HCT116 (cell line): ENCODE data around the gene LSP1. TPM values are rescaled to one million over a fixed set of nuclear protein-coding genes. Genes with fewer than 3 reads are reported as not detected.

ENCODE experiments used
- ATAC-seq: fragments of 200-7000 bp; cut with Tn5 transposase; 2 replicates; pipeline ENCODE4 v1.9.1; 2020; ENCODE audit warnings: mild to moderate bottlenecking, moderate library complexity
- BruUV-seq: library from RNA; stranded (reverse); fragments of 400-500 nt; replicated peaks from 2 replicates; lab custom pipeline; 2021; lab: Mats Ljungman, UMichigan
- CTCF ChIA-PET: fragments of 300-600 bp; sonication (Branson Sonifier 250); formaldehyde crosslinking; loops from one replicate; lab custom pipeline; 2021; ENCODE audit warnings: antibody characterized with exemption; lab: Charles Lee
- POLR2A ChIA-PET: fragments of 300-600, 350-600 bp; sonication (Branson Sonifier 250); formaldehyde crosslinking; loops from one replicate; lab custom pipeline; 2021; ENCODE audit warnings: antibody characterized with exemption; lab: Charles Lee
- RAD21 ChIA-PET, 2 experiments: fragments of 300-600 bp; sonication (Branson Sonifier 250); formaldehyde crosslinking; loops; one replicate each; lab custom pipeline; 2023; ENCODE audit warnings: low total read pairs in 2 of 2; ENCODE audit not compliant: uncharacterized antibody in 2 of 2, unreplicated experiment in 2 of 2, low non-redundant PET in 1 of 2; lab: Charles Lee
- DNase-seq: peaks from one replicate; pipeline ENCODE4 v3.0.0-alpha.2; 2010; ENCODE audit warnings: low read depth, low spot score
- H2AFZ ChIP-seq: fragments of 200-600 bp; shearing (Covaris generic), sonication (generic); 2 replicates; pipeline ENCODE4 v1.6.1; 2017; ENCODE audit warnings: low read depth, mixed run types, mixed read lengths, antibody characterized with exemption, low read length; ENCODE audit not compliant: poor library complexity, severe bottlenecking
- H3K27ac ChIP-seq: 2 replicates; pipeline ENCODE4 v1.5.1; 2012; ENCODE audit warnings: low read depth, low read length
- H3K27me3 ChIP-seq: fragments of 200-600 bp; sonication (generic); 2 replicates; pipeline ENCODE4 v1.6.1; 2016; ENCODE audit warnings: mixed run types, low read length, mixed read lengths; ENCODE audit not compliant: insufficient read depth
- H3K36me3 ChIP-seq, 2 experiments: fragments of 200-500 bp in 1 of 2; fragments of 200-600 bp in 1 of 2; sonication (Bioruptor generic) in 1 of 2; sonication (generic) in 1 of 2; 2 replicates each; pipeline versions ENCODE4 v1.5.1 to v1.6.1; 2014 to 2016; ENCODE audit warnings: low read length in 2 of 2, inconsistent platforms in 1 of 2, mixed read lengths in 1 of 2, mixed run types in 1 of 2; ENCODE audit not compliant: insufficient read depth in 2 of 2, control insufficient read depth in 1 of 2
- H3K4me1 ChIP-seq, 2 experiments: fragments of 200-600 bp in 1 of 2; sonication (generic) in 1 of 2; 2 replicates each; pipeline versions ENCODE4 v1.5.1 to v1.6.1; 2012 to 2017; ENCODE audit warnings: low read length in 2 of 2, inconsistent platforms in 1 of 2, mild to moderate bottlenecking in 1 of 2, mixed read lengths in 1 of 2, mixed run types in 1 of 2, moderate library complexity in 1 of 2; ENCODE audit not compliant: insufficient read depth in 2 of 2, control insufficient read depth in 1 of 2
- H3K4me2 ChIP-seq: fragments of 200-600 bp; sonication (generic); 2 replicates; pipeline ENCODE4 v1.6.1; 2017; ENCODE audit warnings: mixed run types, low read length, mixed read lengths
- H3K4me3 ChIP-seq, 2 experiments: fragments of 200-600 bp in 1 of 2; sonication (generic) in 1 of 2; replicated peaks in 1 of 2; 2 replicates each; pipeline ENCODE4 v1.5.1; 2011 to 2016; ENCODE audit warnings: low read length in 2 of 2, control low read depth in 1 of 2, low read depth in 1 of 2, mild to moderate bottlenecking in 1 of 2, mixed read lengths in 1 of 2, mixed run types in 1 of 2
- H3K79me2 ChIP-seq: fragments of 200-600 bp; sonication (generic); 2 replicates; pipeline ENCODE4 v1.6.1; 2017; ENCODE audit warnings: mild to moderate bottlenecking, mixed run types, low read length, moderate library complexity, mixed read lengths; ENCODE audit not compliant: insufficient read depth
- H3K9ac ChIP-seq: fragments of 200-600 bp; sonication (generic); 2 replicates; pipeline ENCODE4 v1.6.1; 2016; ENCODE audit warnings: low read length, mixed read lengths
- H3K9me2 ChIP-seq: fragments of 200-600 bp; sonication (generic), shearing (Covaris generic); 2 replicates; pipeline ENCODE4 v1.6.1; 2017; ENCODE audit warnings: mixed run types, mild to moderate bottlenecking, moderate library complexity; ENCODE audit not compliant: insufficient read depth
- H3K9me3 ChIP-seq, 2 experiments: fragments of 200-500 bp in 1 of 2; fragments of 200-600 bp in 1 of 2; sonication (Bioruptor generic) in 1 of 2; sonication (generic) in 1 of 2; 2 replicates each; pipeline ENCODE4 v1.6.1; 2014 to 2017; ENCODE audit warnings: low read length in 2 of 2, mixed read lengths in 2 of 2, inconsistent platforms in 1 of 2, low read depth in 1 of 2, mild to moderate bottlenecking in 1 of 2, mixed run types in 1 of 2, moderate library complexity in 1 of 2; ENCODE audit not compliant: control insufficient read depth in 1 of 2, insufficient read depth in 1 of 2
- H4K20me1 ChIP-seq: fragments of 200-600 bp; sonication (generic), shearing (Covaris generic); 2 replicates; pipeline ENCODE4 v1.6.1; 2017; ENCODE audit warnings: mixed run types, mild to moderate bottlenecking, moderate library complexity; ENCODE audit not compliant: insufficient read depth
- ATF3 ChIP-seq: IDR thresholded peaks from 2 replicates; pipeline ENCODE4 v1.6.1; 2012
- CTCF ChIP-seq, 3 experiments: fragments of 200-600 bp in 1 of 3; sonication (generic) in 1 of 3; IDR thresholded peaks in 2 of 3; conservative IDR thresholded peaks in 1 of 3; 2 replicates each; pipeline ENCODE4 v1.5.1; 2012 to 2017; ENCODE audit warnings: low read depth in 2 of 3, low read length in 2 of 3, antibody characterized with exemption in 1 of 3, borderline replicate concordance in 1 of 3, control low read depth in 1 of 3, mild to moderate bottlenecking in 1 of 3, mixed read lengths in 1 of 3, mixed run types in 1 of 3, moderate library complexity in 1 of 3; ENCODE audit not compliant: insufficient read depth in 1 of 3
- ELF1 ChIP-seq: IDR thresholded peaks from 2 replicates; pipeline ENCODE4 v1.6.1; 2012; ENCODE audit warnings: low read depth, borderline replicate concordance
- EZH2 ChIP-seq: fragments of 200-600 bp; sonication (generic); IDR thresholded peaks from 2 replicates; pipeline ENCODE4 v1.6.1; 2017; ENCODE audit warnings: antibody characterized with exemption, mixed run types
- EZH2phosphoT487 ChIP-seq: fragments of 200-600 bp; IDR thresholded peaks from 2 replicates; pipeline ENCODE4 v1.6.1; 2018; ENCODE audit warnings: antibody characterized with exemption, borderline replicate concordance
- JUND ChIP-seq: IDR thresholded peaks from 2 replicates; pipeline ENCODE4 v1.6.1; 2012
- POLR2AphosphoS5 ChIP-seq: IDR thresholded peaks from 2 replicates; pipeline ENCODE4 v1.6.1; 2011; ENCODE audit warnings: mild to moderate bottlenecking, low read depth, low read length, moderate library complexity
- RAD21 ChIP-seq: IDR thresholded peaks from 2 replicates; pipeline ENCODE4 v1.6.1; 2012; ENCODE audit warnings: low read depth, mild to moderate bottlenecking
- SRF ChIP-seq: IDR thresholded peaks from 2 replicates; pipeline ENCODE4 v1.6.1; 2012; ENCODE audit warnings: low read depth
- TCF7L2 ChIP-seq: IDR thresholded peaks from 2 replicates; pipeline ENCODE4 v1.7.0; 2011; ENCODE audit warnings: borderline replicate concordance, inconsistent platforms; ENCODE audit not compliant: insufficient read depth, insufficient read length; ENCODE audit errors: extremely low read depth
- ZBTB33 ChIP-seq: IDR thresholded peaks from 2 replicates; pipeline ENCODE4 v1.6.1; 2011; ENCODE audit warnings: mild to moderate bottlenecking, low read length, moderate library complexity; ENCODE audit not compliant: insufficient replicate concordance; ENCODE audit errors: extremely low read depth
- ZFX ChIP-seq: fragments of 450-650 bp; IDR thresholded peaks from 2 replicates; pipeline ENCODE4 v1.6.1; 2017
- ZNF274 ChIP-seq: fragments of 200-500 bp; sonication (Bioruptor generic); IDR thresholded peaks from 2 replicates; pipeline ENCODE4 v1.6.1; 2014; ENCODE audit warnings: mild to moderate bottlenecking, low read depth, low read length, inconsistent platforms
- intact Hi-C: fragments of 100-400 bp; cut with micrococcal nuclease; formaldehyde crosslinking; loops from 2 replicates; pipeline ENCODE4 v1.10.0; 2022
- total RNA-seq: library from RNA; stranded (reverse); gene quantifications from one replicate; pipeline ENCODE4 v1.2.1, GENCODE V29; 2021; ENCODE audit not compliant: unreplicated experiment

Gene LSP1
- total RNA-seq, 1 experiment from 2014 or later, result 1.3 TPM

GRCh38 chr11:1814691-1815090, 38.2 kb upstream of the LSP1 start:
- no peak overlapping the region for H3K9ac ChIP-seq
- intact Hi-C loops, result loop anchor here (5.0 kb wide), 1 partner anchor 102 kb away; no protein-coding TSS in a partner anchor
- H3K27me3 ChIP-seq, result no peaks in the 10 kb centered on the region
- no peaks in the 10 kb centered on the region for H3K4me1 ChIP-seq
- TF ChIP-seq SRF, result no peak
- no peak for TF ChIP-seq CTCF (IDR thresholded peaks at IDR 0.05 in 2 of 3, conservative IDR thresholded peaks at IDR 0.05 in 1 of 3; ENCODE audit: borderline replicate concordance in 1 of 3, insufficient read depth in 1 of 3, low read depth in 2 of 3, low read length in 2 of 3)
- TF ChIP-seq EZH2, result no peak
- TF ChIP-seq POLR2AphosphoS5, result no peak
- TF ChIP-seq ZNF274, result no peak
- no peak for TF ChIP-seq EZH2phosphoT487
- TF ChIP-seq JUND, result no peak
- TF ChIP-seq ZBTB33, result no peak
- no peak for TF ChIP-seq ELF1
- TF ChIP-seq ZFX, result no peak
- no peak for TF ChIP-seq ATF3
- no peak for TF ChIP-seq RAD21
- no peak for TF ChIP-seq TCF7L2
- no peak overlapping the region for H3K4me3 ChIP-seq
- H4K20me1 ChIP-seq, result no peaks in the 10 kb centered on the region
- BruUV-seq, result no TSS peak
- RAD21 ChIA-PET, result no interaction called here
- H3K36me3 ChIP-seq, result no peaks in the 10 kb centered on the region
- no peaks in the 10 kb centered on the region for H3K9me2 ChIP-seq
- H3K4me2 ChIP-seq, result no peak overlapping the region
- POLR2A ChIA-PET, result no interaction called here
- H3K27ac ChIP-seq, result no peak overlapping the region
- H2AFZ ChIP-seq, result no peak overlapping the region
- peaks cover 4 to 6% of the 10 kb centered on the region in 2 experiments; a peak in 2 of 4 replicates for H3K9me3 ChIP-seq
- CTCF ChIA-PET, result no interaction called here
- no peaks in the 10 kb centered on the region for H3K79me2 ChIP-seq
- no peak for DNase-seq
- no peak for ATAC-seq
